B cell (primary cell): ENCODE results near the gene HDAC9. TPM values are rescaled to one million over a fixed set of nuclear protein-coding genes. Genes with fewer than 3 reads are reported as not detected.

ENCODE experiments used
- ATAC-seq: fragments of 200-7000 bp; cut with Tn5 transposase; one replicate; pipeline ENCODE4 v1.10.0; 2021; ENCODE audit warnings: low read depth, mild to moderate bottlenecking, moderate number of reproducible peaks, moderate library complexity
- CTCF ChIA-PET: fragments of 350-600 bp; sonication (Branson Sonifier 250); formaldehyde crosslinking; loops from one replicate; lab custom pipeline; 2021; ENCODE audit warnings: antibody characterized with exemption, inconsistent platforms; lab: Charles Lee
- POLR2A ChIA-PET: fragments of 350-600 bp; sonication (Branson Sonifier 250); formaldehyde crosslinking; loops from one replicate; lab custom pipeline; 2021; ENCODE audit warnings: antibody characterized with exemption; lab: Charles Lee
- DNase-seq: peaks from one replicate; pipeline ENCODE4 v3.0.0; 2013
- H2AFZ ChIP-seq: 2 replicates; pipeline ENCODE4 v1.6.1; 2012; ENCODE audit warnings: mild to moderate bottlenecking, low read depth, low read length; ENCODE audit not compliant: insufficient read depth, poor library complexity, severe bottlenecking
- H3K27ac ChIP-seq, 2 donors: 1 replicate in 1 of 2; 2 replicates in 1 of 2; pipeline ENCODE4 v1.5.1; 2012 to 2013; ENCODE audit warnings: low read length in 2 of 2, mild to moderate bottlenecking in 2 of 2, moderate library complexity in 1 of 2
- H3K27me3 ChIP-seq, 4 experiments: fragments of 200-600 bp in 1 of 4; sonication (generic) in 1 of 4; replicated peaks in 1 of 4; 1 replicate in 2 of 4; 2 replicates in 2 of 4; pipeline versions ENCODE4 v1.6.1 to v1.7.0; 2013 to 2016; ENCODE audit warnings: low read length in 3 of 4, mild to moderate bottlenecking in 2 of 4, mixed read lengths in 1 of 4, moderate library complexity in 1 of 4; ENCODE audit not compliant: insufficient read depth in 4 of 4, control insufficient read depth in 3 of 4; ENCODE audit errors: control extremely low read depth in 1 of 4
- H3K36me3 ChIP-seq, 2 experiments: replicated peaks in 1 of 2; 1 replicate in 1 of 2; 2 replicates in 1 of 2; pipeline versions ENCODE4 v1.6.1 to v1.7.1; 2013; ENCODE audit warnings: low read length in 1 of 2; ENCODE audit not compliant: insufficient read depth in 2 of 2, control insufficient read depth in 1 of 2; ENCODE audit errors: control extremely low read depth in 1 of 2, extremely low read depth in 1 of 2
- H3K4me1 ChIP-seq, 2 donors: fragments of 200-600 bp in 1 of 2; sonication (generic) in 1 of 2; 1 replicate in 1 of 2; 2 replicates in 1 of 2; pipeline versions ENCODE4 v1.5.1 to v1.6.1; 2013 to 2017; ENCODE audit warnings: low read length in 2 of 2; ENCODE audit not compliant: control insufficient read depth in 2 of 2, insufficient read depth in 2 of 2
- H3K4me2 ChIP-seq: replicated peaks from 2 replicates; pipeline ENCODE3; 2012; ENCODE audit warnings: mild to moderate bottlenecking, low read depth, low read length; ENCODE audit not compliant: poor library complexity, severe bottlenecking
- H3K4me3 ChIP-seq, 5 experiments: fragments of 200-600 bp in 1 of 5; sonication (generic) in 1 of 5; 1 replicate in 3 of 5; 2 replicates in 2 of 5; pipeline versions ENCODE4 v1.5.1 to v1.7.0; 2011 to 2016; ENCODE audit warnings: low read length in 4 of 5, mild to moderate bottlenecking in 4 of 5, low read depth in 2 of 5, control low read depth in 1 of 5, moderate library complexity in 1 of 5; ENCODE audit not compliant: insufficient read depth in 1 of 5; ENCODE audit errors: control extremely low read depth in 1 of 5, extremely low read depth in 1 of 5
- H3K79me2 ChIP-seq: fragments of 200-600 bp; sonication (generic); one replicate; pipeline ENCODE4 v1.6.0; 2016; ENCODE audit warnings: low read length; ENCODE audit not compliant: control insufficient read depth, insufficient read depth
- H3K9ac ChIP-seq: fragments of 200-600 bp; sonication (generic); 2 replicates; pipeline ENCODE4 v1.6.1; 2017; ENCODE audit warnings: mild to moderate bottlenecking, low read length, moderate library complexity
- H3K9me3 ChIP-seq, 3 donors: one replicate each; pipeline versions ENCODE4 v1.6.1 to v1.7.1; 2013; ENCODE audit warnings: low read length in 2 of 3; ENCODE audit not compliant: control insufficient read depth in 2 of 3, insufficient read depth in 1 of 3; ENCODE audit errors: control extremely low read depth in 1 of 3
- H4K20me1 ChIP-seq: 2 replicates; pipeline ENCODE4 v1.6.0; 2012; ENCODE audit warnings: mild to moderate bottlenecking, low read length; ENCODE audit not compliant: insufficient read depth, control insufficient read depth, poor library complexity, severe bottlenecking
- H3K27ac Mint-ChIP-seq: one replicate; pipeline ENCODE4 v1.8.0; 2021; ENCODE audit warnings: mixed read lengths
- H3K27me3 Mint-ChIP-seq: one replicate; pipeline ENCODE4 v1.8.0; 2021; ENCODE audit warnings: mixed read lengths
- H3K4me1 Mint-ChIP-seq: one replicate; pipeline ENCODE4 v1.8.0; 2021; ENCODE audit warnings: mixed read lengths
- H3K4me3 Mint-ChIP-seq: one replicate; pipeline ENCODE4 v1.8.0; 2021; ENCODE audit warnings: mixed read lengths
- H3K9me3 Mint-ChIP-seq: one replicate; pipeline ENCODE4 v1.8.0; 2022; ENCODE audit warnings: mixed read lengths; ENCODE audit not compliant: insufficient read depth
- EZH2 ChIP-seq: IDR thresholded peaks from 2 replicates; pipeline ENCODE4 v1.6.1; 2012; ENCODE audit warnings: borderline replicate concordance, low read depth, mild to moderate bottlenecking, moderate library complexity, low read length; ENCODE audit not compliant: insufficient read depth, poor library complexity, severe bottlenecking
- WGBS: methylation state at CpG from one replicate; pipeline ENCODE4 v1.1.5; 2013; ENCODE audit warnings: missing lambda C conversion rate; ENCODE audit not compliant: insufficient coverage; 5-methylcytosine and 5-hydroxymethylcytosine counted together
- intact Hi-C: fragments of 100-400 bp; cut with micrococcal nuclease; formaldehyde crosslinking; loops from one replicate; pipeline ENCODE4 v1.10.0; 2022
- polyA plus RNA-seq: library from polyadenylated mRNA; depleted of rRNA; stranded (reverse); fragments of >200 nt; gene quantifications from 2 replicates; pipeline ENCODE4 v1.2.3, GENCODE V29; 2012
- total RNA-seq, 2 donors: library from RNA; stranded (reverse); fragments of 120-200 nt in 1 of 2; gene quantifications; 1 replicate in 1 of 2; 2 replicates in 1 of 2; pipeline versions ENCODE4 v1.2.3 to v1.2.4, GENCODE V29; 2013 to 2022
- TF ChIP-seq, protein P1 (sequence below): fragments of 200-600 bp; IDR thresholded peaks from one replicate; pipeline ENCODE4 v1.8.0; 2022; ENCODE audit warnings: antibody characterized with exemption, mild to moderate bottlenecking

The HDAC9 gene
- total and polyA plus RNA-seq, 2 donors (not counting 1 experiment from before 2014, with no cell fraction given), result 49.1 to 64.8 TPM

DNA sequence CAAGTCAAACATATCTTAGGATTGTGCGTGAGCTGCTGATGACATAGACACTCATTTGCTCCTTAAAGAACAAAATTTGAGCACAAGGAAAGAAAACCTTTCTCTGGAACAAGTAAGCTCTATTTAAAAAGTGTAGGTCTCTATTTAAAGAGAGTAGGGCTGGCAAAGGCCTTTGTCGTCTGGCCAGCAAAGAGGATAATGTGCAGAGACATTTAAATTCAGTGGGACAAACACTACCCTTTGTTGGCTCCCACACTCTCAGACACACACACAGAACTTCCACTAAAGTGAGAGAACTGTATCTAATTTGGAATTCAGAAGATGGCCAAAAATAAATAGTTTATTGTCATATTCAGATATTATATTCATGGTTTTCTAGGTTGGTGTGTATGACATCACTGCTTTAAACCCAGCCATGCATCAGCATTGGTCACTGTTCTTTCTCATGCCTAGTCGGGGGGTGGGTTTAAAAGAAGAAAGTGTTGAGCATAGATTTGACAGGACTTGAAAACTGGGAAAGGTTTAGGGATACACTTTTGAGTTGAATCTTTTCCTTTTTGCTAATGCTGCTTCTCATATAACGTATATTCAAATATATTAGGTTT, 49.5 kb upstream of the HDAC9 start:
- DNase-seq (no peak), ATAC-seq (no peak)
- H3K9ac ChIP-seq, result no peak overlapping the region
- peaks cover 0 to 2% of the 10 kb centered on the region in 2 experiments for H3K36me3 ChIP-seq
- H3K4me2 ChIP-seq, result no peak overlapping the region
- intact Hi-C loops, result no loop called here
- Mint-ChIP-seq H3K4me1 (peaks cover 8% of the 10 kb centered on the region), H3K9me3 (no peaks in the 10 kb centered on the region), H3K27ac (no peak overlapping the region), H3K4me3 (no peak overlapping the region), H3K27me3 (no peaks in the 10 kb centered on the region)
- CTCF ChIA-PET, result no interaction called here
- no peak overlapping the region for H2AFZ ChIP-seq
- no peaks in the 10 kb centered on the region for H4K20me1 ChIP-seq
- H3K27ac ChIP-seq, result no peak overlapping the region
- peaks cover 0 to 4% (median 0%) of the 10 kb centered on the region in 3 donors for H3K9me3 ChIP-seq
- H3K79me2 ChIP-seq, result peaks cover 46% of the 10 kb centered on the region
- H3K4me3 ChIP-seq, result no peak overlapping the region
- no peaks in the 10 kb centered on the region for H3K4me1 ChIP-seq
- POLR2A ChIA-PET, result no interaction called here
- no peaks in the 10 kb centered on the region for H3K27me3 ChIP-seq
- TF ChIP-seq, protein P1, sequence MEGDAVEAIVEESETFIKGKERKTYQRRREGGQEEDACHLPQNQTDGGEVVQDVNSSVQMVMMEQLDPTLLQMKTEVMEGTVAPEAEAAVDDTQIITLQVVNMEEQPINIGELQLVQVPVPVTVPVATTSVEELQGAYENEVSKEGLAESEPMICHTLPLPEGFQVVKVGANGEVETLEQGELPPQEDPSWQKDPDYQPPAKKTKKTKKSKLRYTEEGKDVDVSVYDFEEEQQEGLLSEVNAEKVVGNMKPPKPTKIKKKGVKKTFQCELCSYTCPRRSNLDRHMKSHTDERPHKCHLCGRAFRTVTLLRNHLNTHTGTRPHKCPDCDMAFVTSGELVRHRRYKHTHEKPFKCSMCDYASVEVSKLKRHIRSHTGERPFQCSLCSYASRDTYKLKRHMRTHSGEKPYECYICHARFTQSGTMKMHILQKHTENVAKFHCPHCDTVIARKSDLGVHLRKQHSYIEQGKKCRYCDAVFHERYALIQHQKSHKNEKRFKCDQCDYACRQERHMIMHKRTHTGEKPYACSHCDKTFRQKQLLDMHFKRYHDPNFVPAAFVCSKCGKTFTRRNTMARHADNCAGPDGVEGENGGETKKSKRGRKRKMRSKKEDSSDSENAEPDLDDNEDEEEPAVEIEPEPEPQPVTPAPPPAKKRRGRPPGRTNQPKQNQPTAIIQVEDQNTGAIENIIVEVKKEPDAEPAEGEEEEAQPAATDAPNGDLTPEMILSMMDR, result no peak
- no peak for TF ChIP-seq EZH2
- no CpG with 5 or more reads among the region's 4 CpGs for WGBS

DNA sequence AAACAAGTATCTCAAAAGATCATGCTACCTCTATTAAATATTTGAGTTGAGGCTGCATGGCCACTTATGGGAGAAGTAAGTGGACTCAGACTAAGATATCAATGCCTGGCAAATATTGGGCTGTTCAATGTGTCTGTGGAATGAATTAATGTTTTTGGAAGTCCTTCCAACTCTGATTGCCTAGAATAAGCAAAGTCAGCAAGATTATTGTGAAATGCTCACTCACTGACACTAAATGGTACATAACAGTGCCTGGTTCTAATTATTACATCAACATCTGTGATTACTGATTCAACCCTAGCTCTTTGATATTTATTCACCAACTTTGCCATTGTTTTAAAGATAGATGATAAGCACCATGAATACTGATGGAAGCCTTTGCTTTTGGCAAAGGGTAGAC, 45.5 kb upstream of the HDAC9 start:
- DNase-seq (no peak), ATAC-seq (no peak)
- Histone ChIP-seq H3K79me2 (peaks cover 39% of the 10 kb centered on the region), H3K36me3 (peaks cover 4 to 6% of the 10 kb centered on the region in 2 experiments), H3K27me3 (no peaks in the 10 kb centered on the region), H3K9ac (no peak overlapping the region), H3K4me1 (no peaks in the 10 kb centered on the region), H3K4me2 (no peak overlapping the region), H3K4me3 (no peak overlapping the region), H3K9me3 (peaks cover 0 to 8% (median 3%) of the 10 kb centered on the region in 3 donors), H2AFZ (no peak overlapping the region), H3K27ac (no peak overlapping the region), H4K20me1 (no peaks in the 10 kb centered on the region)
- ChIA-PET CTCF (no interaction called here), POLR2A (no interaction called here)
- H3K4me3 Mint-ChIP-seq, result no peak overlapping the region
- no peak overlapping the region for H3K27ac Mint-ChIP-seq
- peaks cover 7% of the 10 kb centered on the region for H3K4me1 Mint-ChIP-seq
- no peaks in the 10 kb centered on the region for H3K27me3 Mint-ChIP-seq
- intact Hi-C loops, result no loop called here
- no peaks in the 10 kb centered on the region for H3K9me3 Mint-ChIP-seq
- TF ChIP-seq, protein P1, result no peak
- TF ChIP-seq EZH2, result no peak
